ENCODE data around the gene PEAK1. TPM values are rescaled to one million over a fixed set of nuclear protein-coding genes. Genes with fewer than 3 reads are reported as not detected.
A peak's percentile ranks its signal among the peaks of the same experiment; 100 is the strongest.

The PEAK1 gene
- polyA plus RNA-seq, 2 of the 4 experiments (the other 2 are of a cell fraction), result 7.5 to 13.7 TPM

- TF ChIP-seq FOSB (CRISPR knock-in tag; IDR thresholded peaks at IDR 0.05) (no peak), EP300 (IDR thresholded peaks at IDR 0.05) (no peak), POLR2A (IDR thresholded peaks at IDR 0.05; ENCODE audit: low read length) (no peak), JUNB (IDR thresholded peaks at IDR 0.05) (no peak), CHD2 (IDR thresholded peaks at IDR 0.05; ENCODE audit: low read length, partially characterized antibody) (no peak), BHLHE40 (IDR thresholded peaks at IDR 0.05; ENCODE audit: low read depth, low read length) (no peak), USF2 (IDR thresholded peaks at IDR 0.05) (no peak), RAD21 (conservative IDR thresholded peaks at IDR 0.05 in 1 of 2, IDR thresholded peaks at IDR 0.05 in 1 of 2) (no peak), CBX8 (IDR thresholded peaks at IDR 0.05) (no peak), CTCF (IDR thresholded peaks at IDR 0.05) (no peak), RFX5 (IDR thresholded peaks at IDR 0.05) (no peak), KDM1A (IDR thresholded peaks at IDR 0.05; ENCODE audit: low read depth) (no peak), SREBF2 (IDR thresholded peaks at IDR 0.05) (no peak), REST (IDR thresholded peaks at IDR 0.05) (no peak)
- no peak for ATAC-seq
- no peak for DNase-seq (ENCODE audit: low read depth in 1 of 2, low spot score in 1 of 2)
- ChIA-PET CTCF (no interaction called here), POLR2A (no interaction called here)
- Histone ChIP-seq H3K4me3 (no peak overlapping the region), H3K9me3 (no peaks in the 10 kb centered on the region), H3K4me2 (no peak overlapping the region), H3K27ac (no peak overlapping the region), H3K4me1 (no peaks in the 10 kb centered on the region)
- peak; percentile 61 for FAIRE-seq
- 84% methylated on average over 5 of the region's 5 CpGs for WGBS (ENCODE audit: missing lambda C conversion rate)
Observed at GRCh38 chr15:77371850-77372563, 47.9 kb downstream of the PEAK1 start.

GRCh38 chr15:77370580-77370979 lies 49.3 kb downstream of the PEAK1 start:
- 90% methylated on average over 8 of the region's 8 CpGs for WGBS (ENCODE audit: missing lambda C conversion rate)

GRCh38 chr15:77369168-77369567 lies 50.7 kb downstream of the PEAK1 start:
- ATAC-seq, result no peak
- Histone ChIP-seq H3K27ac (no peak overlapping the region), H3K4me2 (no peak overlapping the region), H3K4me1 (no peaks in the 10 kb centered on the region), H3K4me3 (no peak overlapping the region), H3K9me3 (no peaks in the 10 kb centered on the region)
- TF ChIP-seq CEBPB (IDR thresholded peaks at IDR 0.05), result no peak
- TF ChIP-seq KDM5A (IDR thresholded peaks at IDR 0.05), result no peak
- no peak for TF ChIP-seq HDAC2 (IDR thresholded peaks at IDR 0.05)
- ChIA-PET POLR2A (no interaction called here), CTCF (no interaction called here)
- DNase-seq (ENCODE audit: low read depth in 1 of 2, low spot score in 1 of 2), result no peak
- 82% methylated on average over 4 of the region's 4 CpGs for WGBS (ENCODE audit: missing lambda C conversion rate)
- no peak for FAIRE-seq

More at GRCh38 chr15:77370580-77370979, 49.3 kb downstream of the PEAK1 start:
- DNase-seq (ENCODE audit: low read depth in 1 of 2, low spot score in 1 of 2) (no peak), ATAC-seq (no peak), FAIRE-seq (no peak)
- ChIA-PET CTCF (no interaction called here), POLR2A (interaction anchor here (0.7 kb wide), 1 partner anchor 1247 kb away, joined by 5 read pairs; no protein-coding TSS in a partner anchor)
- Histone ChIP-seq H3K4me3 (no peak overlapping the region), H3K9me3 (no peaks in the 10 kb centered on the region), H3K4me1 (no peaks in the 10 kb centered on the region), H3K4me2 (no peak overlapping the region), H3K27ac (no peak overlapping the region)
- no peak for TF ChIP-seq POLR2A (IDR thresholded peaks at IDR 0.05; ENCODE audit: low read length)

All from A549 (cell line).